Esophagus squamous epithelium (tissue), 4 donors: Measurements from ENCODE around the gene ZNF689.
A peak's percentile ranks its signal among the peaks of the same experiment; 100 is the strongest.

Source experiments
- CTCF ChIP-seq, 6 experiments: fragments of 450-650 bp in 4 of 6; fragments of 200-600 bp in 2 of 6; sonication (generic) in 2 of 6; IDR thresholded peaks; one replicate each; pipeline ENCODE4 v1.5.1; 2016 to 2019; ENCODE audit warnings: antibody characterized with exemption in 6 of 6, mild to moderate bottlenecking in 4 of 6, moderate library complexity in 4 of 6
- POLR2A ChIP-seq, 4 donors: fragments of 450-650 bp; IDR thresholded peaks; one replicate each; pipeline ENCODE4 v1.6.1; 2017; ENCODE audit warnings: antibody characterized with exemption in 4 of 4, mild to moderate bottlenecking in 4 of 4, moderate library complexity in 3 of 4

GRCh38 chr16:30609926-30610839 is at the start of gene ZNF689:
- no peak for TF ChIP-seq CTCF (IDR thresholded peaks at IDR 0.05)
- peak in 2 of 4 donors; percentile 39 to 57 for TF ChIP-seq POLR2A (IDR thresholded peaks at IDR 0.05)
